Lower lobe of right lung (tissue), 2 donors: ENCODE data around the gene RETREG1. TPM values are rescaled to one million over a fixed set of nuclear protein-coding genes. Genes with fewer than 3 reads are reported as not detected.

Experiments
- ATAC-seq, 2 donors: fragments of 200-7000 bp; cut with Tn5 transposase; one replicate each; pipeline ENCODE4 v1.9.1; 2020 to 2022; ENCODE audit warnings: mild to moderate bottlenecking in 2 of 2, moderate library complexity in 2 of 2
- DNase-seq: peaks from one replicate; pipeline ENCODE4 v3.0.0-alpha.2; 2020
- H3K27ac ChIP-seq: fragments of 200-600 bp; one replicate; pipeline ENCODE4 v1.8.0; 2022
- H3K27me3 ChIP-seq: fragments of 200-600 bp; one replicate; pipeline ENCODE4 v1.8.0; 2022; ENCODE audit warnings: low read depth
- H3K36me3 ChIP-seq: fragments of 200-600 bp; one replicate; pipeline ENCODE4 v1.8.0; 2022; ENCODE audit warnings: mild to moderate bottlenecking
- H3K4me1 ChIP-seq: fragments of 200-600 bp; one replicate; pipeline ENCODE4 v1.8.0; 2022
- H3K4me3 ChIP-seq: fragments of 200-600 bp; one replicate; pipeline ENCODE4 v1.8.0; 2022; ENCODE audit warnings: mild to moderate bottlenecking
- H3K9me3 ChIP-seq: fragments of 200-600 bp; one replicate; pipeline ENCODE4 v1.8.0; 2022
- CTCF ChIP-seq: fragments of 200-600 bp; IDR thresholded peaks from one replicate; pipeline ENCODE4 v1.8.0; 2022; ENCODE audit warnings: antibody characterized with exemption, mild to moderate bottlenecking
- intact Hi-C: fragments of 100-400 bp; cut with DNase I; formaldehyde crosslinking; loops from one replicate; pipeline ENCODE4 v1.11.0; 2022
- total RNA-seq: library from RNA; stranded (reverse); fragmentation: NEBNext Ultra II Directional; extraction: Animal tissue kit (Norgen Biotek cat#: 25700); gene quantifications from one replicate; pipeline ENCODE4 v1.2.1, GENCODE V29; 2021
- donor health status: DM: no; HTN: yes; CAD: no; lungs with severe emphysema.

Gene RETREG1
- total RNA-seq, 1 donor from 2014 or later = 20.6 TPM

- TF ChIP-seq CTCF = no peak
- intact Hi-C loops = no loop called here
- no peaks in the 10 kb centered on the region for H3K27me3 ChIP-seq
- H3K36me3 ChIP-seq = no peaks in the 10 kb centered on the region
- ATAC-seq (no peak), DNase-seq (no peak)
- no peak overlapping the region for H3K4me3 ChIP-seq
- no peak overlapping the region for H3K27ac ChIP-seq
- no peaks in the 10 kb centered on the region for H3K9me3 ChIP-seq
- H3K4me1 ChIP-seq = no peaks in the 10 kb centered on the region
These were observed 36.4 kb downstream of the RETREG1 start for GRCh38 chr5:16580382-16580781.

- no peaks in the 10 kb centered on the region for H3K4me1 ChIP-seq
- no peak overlapping the region for H3K4me3 ChIP-seq
- no peak for ATAC-seq
- intact Hi-C loops = no loop called here
- H3K36me3 ChIP-seq = no peaks in the 10 kb centered on the region
- TF ChIP-seq CTCF = no peak
- H3K27ac ChIP-seq = no peak overlapping the region
- H3K27me3 ChIP-seq = no peaks in the 10 kb centered on the region
- DNase-seq = no peak
- H3K9me3 ChIP-seq = no peaks in the 10 kb centered on the region
These were observed 37.5 kb downstream of the RETREG1 start for GRCh38 chr5:16579142-16579847.

- intact Hi-C loops = no loop called here
- Histone ChIP-seq H3K27me3 (no peaks in the 10 kb centered on the region), H3K4me3 (no peak overlapping the region), H3K36me3 (no peaks in the 10 kb centered on the region), H3K9me3 (no peaks in the 10 kb centered on the region), H3K27ac (no peak overlapping the region), H3K4me1 (no peaks in the 10 kb centered on the region)
- TF ChIP-seq CTCF = no peak
- DNase-seq (no peak), ATAC-seq (no peak)
These were observed 38.3 kb downstream of the RETREG1 start for GRCh38 chr5:16578474-16578883.

- intact Hi-C loops = no loop called here
- Histone ChIP-seq H3K36me3 (no peaks in the 10 kb centered on the region), H3K27me3 (no peaks in the 10 kb centered on the region), H3K9me3 (no peaks in the 10 kb centered on the region), H3K4me3 (no peak overlapping the region), H3K27ac (no peak overlapping the region), H3K4me1 (no peaks in the 10 kb centered on the region)
- TF ChIP-seq CTCF = no peak
- DNase-seq (no peak), ATAC-seq (no peak)
These were observed 39.1 kb downstream of the RETREG1 start for GRCh38 chr5:16577677-16578076.

- intact Hi-C loops = no loop called here
These were observed 41.7 kb downstream of the RETREG1 start for GRCh38 chr5:16574789-16575721.

More at GRCh38 chr5:16574789-16575721, 41.7 kb downstream of the RETREG1 start:
- H3K4me3 ChIP-seq = no peak overlapping the region
- H3K36me3 ChIP-seq = no peaks in the 10 kb centered on the region
- no peaks in the 10 kb centered on the region for H3K4me1 ChIP-seq
- DNase-seq (no peak), ATAC-seq (no peak)
- no peaks in the 10 kb centered on the region for H3K27me3 ChIP-seq
- no peak overlapping the region for H3K27ac ChIP-seq
- no peaks in the 10 kb centered on the region for H3K9me3 ChIP-seq
- TF ChIP-seq CTCF = no peak
